D721Med (cell line): ENCODE results near the gene VAMP8.
A peak's percentile ranks its signal among the peaks of the same experiment; 100 is the strongest.
"Not testable (repeated sequence)": the region's sequence is repeated elsewhere in the genome, so short reads cannot be mapped to it uniquely, and the experiment has no call there.

Source experiments
- DNase-seq: peaks from one replicate; pipeline ENCODE4 v3.0.0; 2011; ENCODE audit warnings: low spot score; ENCODE audit not compliant: insufficient read length
- FAIRE-seq: peaks from 2 replicates; lab custom pipeline; 2011; peaks lifted over from hg19 to GRCh38; lab: Jason Lieb, UNC
- TF ChIP-seq, protein P1 (sequence below): IDR thresholded peaks from 2 replicates; pipeline ENCODE4 v1.5.1; 2012; ENCODE audit warnings: mild to moderate bottlenecking, control low read depth; ENCODE audit not compliant: insufficient read depth; ENCODE audit errors: missing control alignments

VAMP8 gene

DNA sequence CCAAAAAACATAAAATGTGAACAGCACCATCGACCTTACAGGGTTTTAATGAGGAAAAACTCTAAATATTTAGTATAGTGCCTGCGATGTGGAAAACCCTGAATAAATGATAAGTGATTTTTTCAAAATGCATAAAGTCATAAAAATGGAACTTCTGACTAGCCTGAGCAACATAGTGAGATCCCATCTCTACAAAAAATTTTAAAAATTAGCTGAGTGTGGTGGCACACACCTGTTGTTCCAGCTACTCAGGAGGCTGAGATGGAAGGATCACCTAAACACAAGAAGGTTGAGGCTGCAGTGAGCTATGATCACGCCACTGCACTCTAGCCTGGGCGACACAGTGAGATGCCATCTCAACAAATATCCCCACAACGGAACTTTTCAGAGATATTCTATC is 20.3 kb upstream of the VAMP8 start:
- FAIRE-seq, result no peak
- DNase-seq, result no peak
- TF ChIP-seq, protein P1, sequence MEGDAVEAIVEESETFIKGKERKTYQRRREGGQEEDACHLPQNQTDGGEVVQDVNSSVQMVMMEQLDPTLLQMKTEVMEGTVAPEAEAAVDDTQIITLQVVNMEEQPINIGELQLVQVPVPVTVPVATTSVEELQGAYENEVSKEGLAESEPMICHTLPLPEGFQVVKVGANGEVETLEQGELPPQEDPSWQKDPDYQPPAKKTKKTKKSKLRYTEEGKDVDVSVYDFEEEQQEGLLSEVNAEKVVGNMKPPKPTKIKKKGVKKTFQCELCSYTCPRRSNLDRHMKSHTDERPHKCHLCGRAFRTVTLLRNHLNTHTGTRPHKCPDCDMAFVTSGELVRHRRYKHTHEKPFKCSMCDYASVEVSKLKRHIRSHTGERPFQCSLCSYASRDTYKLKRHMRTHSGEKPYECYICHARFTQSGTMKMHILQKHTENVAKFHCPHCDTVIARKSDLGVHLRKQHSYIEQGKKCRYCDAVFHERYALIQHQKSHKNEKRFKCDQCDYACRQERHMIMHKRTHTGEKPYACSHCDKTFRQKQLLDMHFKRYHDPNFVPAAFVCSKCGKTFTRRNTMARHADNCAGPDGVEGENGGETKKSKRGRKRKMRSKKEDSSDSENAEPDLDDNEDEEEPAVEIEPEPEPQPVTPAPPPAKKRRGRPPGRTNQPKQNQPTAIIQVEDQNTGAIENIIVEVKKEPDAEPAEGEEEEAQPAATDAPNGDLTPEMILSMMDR, result no peak

DNA sequence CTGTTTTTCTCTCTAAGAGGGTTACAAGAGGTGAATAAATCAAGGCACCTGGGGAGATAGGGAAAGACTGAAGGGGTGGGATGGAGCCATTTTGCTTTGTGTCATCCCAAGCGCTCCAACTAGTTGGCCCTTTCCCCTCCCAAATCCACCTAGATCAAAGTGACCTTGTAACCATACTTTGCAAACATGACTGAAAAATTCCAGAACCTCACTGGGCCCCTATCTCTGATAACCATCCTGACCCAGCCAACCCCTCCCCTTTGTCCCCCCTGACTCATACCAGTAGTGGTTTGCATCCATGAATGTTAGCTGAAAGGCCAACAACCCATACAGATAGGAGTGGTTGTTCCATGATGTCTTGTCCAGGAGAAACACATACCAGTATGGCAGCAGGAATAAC is 19.2 kb upstream of the VAMP8 start:
- TF ChIP-seq, protein P1, result no peak
- FAIRE-seq, result no peak
- DNase-seq, result no peak

DNA sequence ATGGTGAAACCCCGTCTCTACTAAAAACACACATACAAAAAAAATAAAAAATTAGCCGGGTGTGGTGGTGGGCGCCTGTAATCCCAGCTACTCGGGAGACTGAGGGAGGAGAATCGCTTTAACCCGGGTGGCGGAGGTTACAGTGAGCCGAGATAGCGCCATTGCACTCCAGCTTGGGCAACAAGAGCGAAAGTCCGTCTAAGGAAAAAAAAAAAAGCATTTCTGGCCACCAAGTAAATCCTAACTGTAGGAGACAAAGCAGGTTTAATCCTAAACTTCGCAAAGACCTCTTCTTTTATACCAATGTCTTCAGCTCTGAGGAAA is 17.0 kb upstream of the VAMP8 start:
- not testable (repeated sequence) for FAIRE-seq, DNase-seq

DNA sequence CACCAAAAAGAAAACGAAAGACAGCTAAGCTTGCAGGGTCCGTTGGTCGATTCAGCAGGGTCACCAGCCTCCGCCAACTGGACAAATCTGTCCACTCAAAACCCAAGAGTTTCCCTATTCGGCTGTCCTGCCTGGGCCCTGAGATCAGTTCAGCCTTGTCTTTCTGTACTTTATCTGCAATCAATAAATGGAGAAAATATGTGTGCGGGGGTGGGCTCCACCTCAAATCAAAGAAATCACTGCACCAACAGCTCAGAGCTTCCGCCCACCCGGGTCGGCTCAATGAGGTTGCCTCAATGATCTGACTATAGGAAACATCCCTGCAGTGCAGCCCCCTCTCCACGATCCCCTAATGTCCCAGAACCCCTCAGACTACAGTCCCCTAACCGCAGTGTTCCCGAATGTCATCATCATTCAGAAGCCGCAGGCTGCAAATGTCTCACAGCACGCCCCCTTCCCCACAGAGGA is 16.5 kb upstream of the VAMP8 start:
- no peak for FAIRE-seq

DNA sequence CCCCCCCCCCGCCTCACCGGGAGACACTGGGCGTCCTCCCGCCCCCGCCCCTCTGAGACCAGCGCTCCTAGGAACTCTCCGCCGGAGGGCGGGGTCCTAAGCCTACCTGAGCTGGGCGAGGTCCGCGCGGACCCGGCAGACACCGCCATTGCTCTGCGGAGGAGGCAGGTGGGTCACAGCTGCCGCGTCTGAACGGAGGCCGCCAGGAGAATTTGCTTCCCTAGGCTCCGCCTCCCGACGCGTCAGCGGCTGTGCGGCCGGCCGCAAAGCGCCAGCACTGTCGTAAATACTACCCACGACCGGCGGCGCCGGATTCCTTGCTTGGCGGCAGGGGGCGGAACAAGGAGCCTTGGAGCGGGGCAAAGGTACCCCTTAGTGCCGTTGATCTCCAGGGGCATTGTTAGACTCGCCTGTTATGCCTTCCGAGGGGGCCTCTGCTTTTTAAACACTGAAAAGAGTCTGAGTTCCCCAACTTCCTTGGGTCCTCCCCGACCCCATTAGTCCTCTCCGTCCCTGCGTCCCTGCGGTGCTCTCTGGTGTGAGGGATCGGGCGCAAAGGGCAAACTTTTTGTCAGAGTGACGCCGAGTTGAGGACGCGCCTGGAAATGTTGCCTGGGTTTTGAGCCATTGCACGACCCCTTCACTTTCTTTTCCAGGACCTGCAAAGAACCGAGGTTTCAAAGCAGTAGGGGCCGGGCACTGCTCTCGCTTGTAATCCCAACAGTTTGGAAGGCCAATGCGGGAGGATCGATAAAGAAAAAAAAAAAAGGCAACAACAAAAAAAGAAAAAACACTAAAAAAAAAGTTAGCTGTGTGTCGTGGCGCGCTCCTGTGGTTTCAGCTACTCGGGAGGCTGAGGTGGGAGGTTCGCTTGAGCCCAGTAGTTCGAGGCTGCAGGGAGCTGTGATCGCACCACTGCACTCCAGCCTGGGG is 15.8 kb upstream of the VAMP8 start, which contains the start of gene GGCX:
Gene GGCX, minus strand, starts transcription at position 214 of the 933 bp plus-strand sequence. Its CDS starts 65 bp downstream, at position 149.
- no peak for FAIRE-seq
- TF ChIP-seq, protein P1, result no peak

More for the DNA sequence above, 16.5 kb upstream of the VAMP8 start:
- TF ChIP-seq, protein P1, result no peak
- DNase-seq, result no peak

DNA sequence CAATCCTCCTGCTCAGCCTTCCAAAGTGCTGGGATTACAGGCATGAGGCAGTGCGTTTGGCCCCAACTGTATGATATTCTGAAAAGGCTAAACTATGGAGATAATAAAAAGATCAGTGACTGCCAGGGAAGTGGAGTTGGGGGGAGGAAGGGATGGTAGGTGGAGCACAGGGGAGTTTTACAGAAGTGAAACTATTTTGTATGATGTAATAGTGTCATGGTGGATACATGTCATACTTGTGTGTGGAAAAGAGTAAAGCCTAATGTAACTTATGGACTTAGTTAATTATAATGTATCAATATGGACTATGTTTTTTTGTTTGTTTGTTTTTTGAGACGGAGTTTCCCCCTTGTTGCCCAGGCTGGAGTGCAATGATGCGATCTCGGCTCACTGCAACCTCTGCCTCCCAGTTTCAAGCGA is 13.2 kb upstream of the VAMP8 start:
- FAIRE-seq (no peak), DNase-seq (no peak)
- TF ChIP-seq, protein P1, result no peak

More for the DNA sequence above, 15.8 kb upstream of the VAMP8 start, which contains the start of gene GGCX:
- DNase-seq, result peak; percentile 81

DNA sequence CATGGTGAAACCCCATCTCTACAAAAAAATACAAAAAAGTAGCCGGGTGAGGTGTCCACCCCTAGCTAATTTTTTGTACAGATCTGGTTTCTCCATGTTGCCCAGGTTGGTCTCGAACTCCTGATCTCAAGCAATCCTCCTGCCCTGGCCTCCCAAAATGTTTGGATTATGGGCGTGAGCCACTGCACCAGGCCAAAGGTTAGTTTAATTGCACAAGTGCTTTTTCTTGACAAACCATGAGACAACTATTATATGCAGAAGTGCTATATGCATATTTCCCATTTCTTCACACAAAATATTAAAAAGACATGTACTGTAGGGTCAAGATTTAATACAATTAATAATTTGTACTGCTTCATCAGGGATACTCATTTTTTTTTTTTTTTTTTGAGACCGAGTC is 11.1 kb upstream of the VAMP8 start:
- TF ChIP-seq, protein P1, result no peak
- FAIRE-seq (no peak), DNase-seq (no peak)
